GM12878 (cell line): ENCODE data around the gene CREB3L1. TPM values are rescaled to one million over a fixed set of nuclear protein-coding genes. Genes with fewer than 3 reads are reported as not detected.

Experiments used
- ATAC-seq: fragments of 200-7000 bp; cut with Tn5 transposase; 3 replicates; pipeline ENCODE4 v1.9.1; 2020; ENCODE audit warnings: mild to moderate bottlenecking, moderate library complexity
- BruUV-seq: library from RNA; stranded (reverse); fragments of 400-500 nt; replicated peaks from 2 replicates; lab custom pipeline; 2021; lab: Mats Ljungman, UMichigan
- CTCF ChIA-PET: fragments of 300-600 bp; sonication (Branson Sonifier 250); formaldehyde crosslinking; extraction: SDS; loops from one replicate; lab custom pipeline; 2021; ENCODE audit warnings: inconsistent platforms; lab: Yijun Ruan, JAX
- POLR2A ChIA-PET: fragments of 350-600 bp; formaldehyde crosslinking; extraction: SDS; loops from one replicate; lab custom pipeline; 2021; ENCODE audit warnings: inconsistent platforms; lab: Charles Lee
- RAD21 ChIA-PET: fragments of 300-600 bp; sonication (Branson Sonifier 250); formaldehyde crosslinking; loops from one replicate; lab custom pipeline; 2023; ENCODE audit warnings: antibody characterized with exemption; ENCODE audit not compliant: unreplicated experiment; lab: Charles Lee
- SMC1A ChIA-PET: fragments of 300-600 bp; sonication (Branson Sonifier 250); formaldehyde crosslinking; loops from one replicate; lab custom pipeline; 2023; ENCODE audit not compliant: unreplicated experiment, uncharacterized antibody; lab: Charles Lee
- DNase-seq: peaks from one replicate; pipeline ENCODE4 v3.0.0-alpha.2; 2011; ENCODE audit warnings: low read depth, low spot score
- FAIRE-seq: peaks from 3 replicates; lab custom pipeline; 2011; peaks lifted over from hg19 to GRCh38; lab: Jason Lieb, UNC
- H2AFZ ChIP-seq: 2 replicates; pipeline ENCODE4 v1.6.0; 2011; ENCODE audit warnings: low read depth, low read length, control low read depth; ENCODE audit not compliant: control insufficient read depth
- H3K27ac ChIP-seq: 2 replicates; pipeline ENCODE4 v1.5.1; 2011; ENCODE audit warnings: control low read depth; ENCODE audit not compliant: control insufficient read depth, insufficient read depth
- H3K27me3 ChIP-seq, 2 experiments: replicated peaks in 1 of 2; 2 replicates each; pipeline versions ENCODE4 v1.6.0 to v1.6.1; 2011; ENCODE audit warnings: low read length in 1 of 2; ENCODE audit not compliant: control insufficient read depth in 2 of 2, insufficient read depth in 2 of 2
- H3K36me3 ChIP-seq, 2 experiments: 2 replicates each; pipeline ENCODE4 v1.5.1; 2011; ENCODE audit warnings: low read length in 1 of 2; ENCODE audit not compliant: control insufficient read depth in 2 of 2, insufficient read depth in 2 of 2
- H3K4me1 ChIP-seq: 2 replicates; pipeline ENCODE4 v1.6.1; 2011; ENCODE audit warnings: mild to moderate bottlenecking, low read length, moderate library complexity, mixed read lengths; ENCODE audit not compliant: control insufficient read depth, insufficient read depth
- H3K4me2 ChIP-seq: 2 replicates; pipeline ENCODE4 v1.6.0; 2011; ENCODE audit warnings: control low read depth; ENCODE audit not compliant: control insufficient read depth, insufficient read depth
- H3K4me3 ChIP-seq: fragments of 200-600 bp; sonication (generic); 2 replicates; pipeline ENCODE4 v1.5.1; 2016
- H3K79me2 ChIP-seq: 2 replicates; pipeline ENCODE4 v1.6.0; 2011; ENCODE audit warnings: low read length; ENCODE audit not compliant: control insufficient read depth, insufficient read depth
- H3K9ac ChIP-seq: 2 replicates; pipeline ENCODE4 v1.8.0; 2011; ENCODE audit warnings: low read length, control low read depth, mixed read lengths; ENCODE audit not compliant: control insufficient read depth, insufficient read depth
- H3K9me3 ChIP-seq: replicated peaks from 3 replicates; pipeline ENCODE4 v1.5.1; 2011; ENCODE audit warnings: mild to moderate bottlenecking, low read length; ENCODE audit not compliant: control insufficient read depth, insufficient read depth
- H4K20me1 ChIP-seq: 2 replicates; pipeline ENCODE4 v1.6.0; 2011; ENCODE audit not compliant: control insufficient read depth, insufficient read depth
- ATF7 ChIP-seq: fragments of 450-650 bp; IDR thresholded peaks from 2 replicates; pipeline ENCODE4 v1.6.1; 2016; ENCODE audit warnings: low read depth, mild to moderate bottlenecking
- BHLHE40 ChIP-seq, 2 experiments: fragments of 450-650 bp in 1 of 2; IDR thresholded peaks; 2 replicates each; pipeline ENCODE4 v1.6.1; 2011 to 2017; ENCODE audit warnings: low read depth in 2 of 2, borderline replicate concordance in 1 of 2, improper control_type of control experiment in 1 of 2, low read length in 1 of 2, mild to moderate bottlenecking in 1 of 2
- E2F4 ChIP-seq: IDR thresholded peaks from 2 replicates; pipeline ENCODE4 v1.6.1; 2012; ENCODE audit warnings: low read depth, low read length, improper control_type of control experiment
- JUNB ChIP-seq: IDR thresholded peaks from 2 replicates; pipeline ENCODE4 v1.6.1; 2016; ENCODE audit warnings: antibody characterized with exemption, mild to moderate bottlenecking
- MTA2 ChIP-seq: fragments of 450-650 bp; IDR thresholded peaks from 2 replicates; pipeline ENCODE4 v1.6.1; 2016; ENCODE audit warnings: low read depth, mild to moderate bottlenecking, moderate library complexity
- RAD21 ChIP-seq: IDR thresholded peaks from 2 replicates; pipeline ENCODE4 v1.6.1; 2011; ENCODE audit warnings: mild to moderate bottlenecking, low read depth, low read length, moderate library complexity; ENCODE audit not compliant: insufficient read depth
- REST ChIP-seq: IDR thresholded peaks from 2 replicates; pipeline ENCODE4 v1.6.1; 2012; ENCODE audit warnings: mild to moderate bottlenecking, low read depth, low read length
- SP1 ChIP-seq: IDR thresholded peaks from one replicate; pipeline ENCODE4 v1.6.1; 2011; ENCODE audit warnings: low read depth, low read length
- STAT3 ChIP-seq: IDR thresholded peaks from 2 replicates; pipeline ENCODE4 v1.6.1; 2011; ENCODE audit warnings: low read depth, low read length, improper control_type of control experiment
- USF2 ChIP-seq: IDR thresholded peaks from 2 replicates; pipeline ENCODE4 v1.6.1; 2011; ENCODE audit warnings: low read depth, low read length, improper control_type of control experiment, borderline replicate concordance
- WGBS: methylation state at CpG from one replicate; pipeline ENCODE4 v1.1.6; 2016; ENCODE audit warnings: low lambda C conversion rate; ENCODE audit not compliant: insufficient replicate concordance, insufficient coverage; ENCODE audit errors: missing lambda C conversion rate; 5-methylcytosine and 5-hydroxymethylcytosine counted together
- in situ Hi-C: fragments of 300-500 bp; cut with MboI; formaldehyde crosslinking; loops from 9 replicates; pipeline ENCODE4 v1.14.3; 2018; ENCODE audit warnings: mixed read lengths
- intact Hi-C: fragments of 100-400 bp; cut with micrococcal nuclease; formaldehyde crosslinking; loops from one replicate; pipeline ENCODE4 v1.14.2; 2022; ENCODE audit not compliant: unreplicated experiment
- polyA plus RNA-seq, 11 experiments: library from polyadenylated mRNA; depleted of rRNA in 4 of 11; unstranded in 6 of 11; stranded (reverse) in 5 of 11; fragments of >200 nt; fragmentation: Nextera tagmentation in 4 of 11; fragmentation: Illumina TruSeq in 1 of 11; extraction: Ambion mirVana in 4 of 11; extraction: Trizol in 1 of 11; gene quantifications; 1 replicate in 1 of 11; 2 replicates in 10 of 11; pipeline versions ENCODE4 v1.2.1 to v1.2.3, GENCODE V29; 2011 to 2016; ENCODE audit warnings: inconsistent platforms in 2 of 11, missing spikeins in 2 of 11, low read depth in 1 of 11
- total RNA-seq, 4 experiments: library from RNA; depleted of rRNA in 3 of 4; stranded (reverse); fragments of >200 nt in 3 of 4; fragmentation: Illumina TruSeq in 1 of 4; extraction: Trizol in 1 of 4; gene quantifications; 2 replicates each; pipeline versions ENCODE4 v1.2.1 to v1.2.3, GENCODE V29; 2013 to 2021

Gene CREB3L1
- total and polyA plus RNA-seq, 10 of the 15 experiments (the other 5 are each of a cell fraction or from before 2014, with no cell fraction given): 0.03 to 1.4 (median 0.22) TPM

DNA sequence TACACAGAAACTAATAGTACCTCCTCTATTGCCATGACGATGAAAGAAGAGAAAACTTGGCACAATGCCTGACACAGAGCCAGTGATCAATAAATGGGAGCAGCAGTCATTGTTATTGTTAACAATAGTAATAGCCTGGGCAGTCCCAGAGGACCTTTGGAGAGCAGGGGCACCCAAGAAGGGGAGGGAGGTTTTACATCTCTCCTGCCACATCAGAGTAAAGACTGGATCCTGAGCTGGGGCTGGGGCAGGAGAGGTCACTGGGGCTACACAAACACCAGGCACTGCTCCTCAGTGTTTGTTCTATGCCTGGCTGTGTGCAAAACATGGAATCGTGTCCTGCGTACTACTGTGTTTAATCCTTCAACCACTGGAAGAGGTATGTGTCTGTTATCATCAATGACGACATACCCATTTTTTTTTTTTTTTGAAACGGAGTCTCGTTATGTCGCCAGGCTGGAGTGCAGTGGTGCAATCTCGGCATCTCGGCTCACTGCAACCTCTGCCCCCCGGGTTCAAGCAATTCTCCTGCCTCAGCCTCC lies 25.0 kb upstream of the CREB3L1 start:
- 62% methylated on average over 8 of the region's 10 CpGs for WGBS
- in situ Hi-C loops (no loop called here), intact Hi-C loops (no loop called here)
- H3K9ac ChIP-seq: no peak overlapping the region
- ATAC-seq (no peak), FAIRE-seq (no peak), DNase-seq (no peak)
- no TSS peak for BruUV-seq
- H3K36me3 ChIP-seq: no peaks in the 10 kb centered on the region
- ChIA-PET POLR2A (no interaction called here), SMC1A (no interaction called here), RAD21 (interaction anchor here (0.9 kb wide), 1 partner anchor 9 kb away, joined by 3 read pairs; no protein-coding TSS in a partner anchor), CTCF (interaction anchor here (0.9 to 17.5 kb wide), 2 partner anchors 9 to 60 kb away, joined by 3 to 626 read pairs; no protein-coding TSS in a partner anchor)
- no peaks in the 10 kb centered on the region for H4K20me1 ChIP-seq
- no peaks in the 10 kb centered on the region for H3K79me2 ChIP-seq
- no peaks in the 10 kb centered on the region for H3K27me3 ChIP-seq
- TF ChIP-seq USF2 (no peak), SP1 (no peak), E2F4 (no peak), ATF7 (no peak), REST (no peak), MTA2 (no peak), RAD21 (no peak), STAT3 (no peak), BHLHE40 (IDR thresholded peaks at IDR 0.05; ENCODE audit: borderline replicate concordance in 1 of 2, low read depth in 2 of 2, low read length in 1 of 2) (no peak), JUNB (no peak)
- no peak overlapping the region for H3K4me3 ChIP-seq
- no peak overlapping the region for H2AFZ ChIP-seq
- H3K4me2 ChIP-seq: no peak overlapping the region
- no peaks in the 10 kb centered on the region for H3K9me3 ChIP-seq
- no peak overlapping the region for H3K27ac ChIP-seq
- H3K4me1 ChIP-seq: peaks cover 15% of the 10 kb centered on the region
